ENCODE data around the gene GCSAM.

DNA sequence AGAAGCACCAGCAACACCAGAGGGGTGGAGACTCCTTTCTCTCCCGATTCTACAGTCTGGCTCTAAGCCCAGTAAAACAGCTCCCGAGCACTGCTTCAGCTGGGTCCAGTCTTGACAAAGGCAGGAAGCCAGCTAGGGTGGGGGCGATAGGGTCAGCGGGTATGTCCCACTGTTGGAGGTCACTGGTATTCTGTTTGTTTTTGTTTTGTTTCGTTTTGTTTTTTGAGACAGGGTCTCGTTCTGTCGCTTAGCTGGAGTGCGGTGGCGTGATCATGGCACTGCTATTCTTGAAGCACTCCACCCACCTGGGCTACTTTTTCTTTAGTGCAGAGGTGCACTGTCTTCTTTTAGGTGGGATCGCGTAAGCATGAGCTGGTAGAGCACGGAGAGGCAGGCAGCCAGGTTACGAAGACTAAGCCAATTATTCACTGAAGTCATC is 16.3 kb downstream of the GCSAM start:
- TF ChIP-seq, protein P1, sequence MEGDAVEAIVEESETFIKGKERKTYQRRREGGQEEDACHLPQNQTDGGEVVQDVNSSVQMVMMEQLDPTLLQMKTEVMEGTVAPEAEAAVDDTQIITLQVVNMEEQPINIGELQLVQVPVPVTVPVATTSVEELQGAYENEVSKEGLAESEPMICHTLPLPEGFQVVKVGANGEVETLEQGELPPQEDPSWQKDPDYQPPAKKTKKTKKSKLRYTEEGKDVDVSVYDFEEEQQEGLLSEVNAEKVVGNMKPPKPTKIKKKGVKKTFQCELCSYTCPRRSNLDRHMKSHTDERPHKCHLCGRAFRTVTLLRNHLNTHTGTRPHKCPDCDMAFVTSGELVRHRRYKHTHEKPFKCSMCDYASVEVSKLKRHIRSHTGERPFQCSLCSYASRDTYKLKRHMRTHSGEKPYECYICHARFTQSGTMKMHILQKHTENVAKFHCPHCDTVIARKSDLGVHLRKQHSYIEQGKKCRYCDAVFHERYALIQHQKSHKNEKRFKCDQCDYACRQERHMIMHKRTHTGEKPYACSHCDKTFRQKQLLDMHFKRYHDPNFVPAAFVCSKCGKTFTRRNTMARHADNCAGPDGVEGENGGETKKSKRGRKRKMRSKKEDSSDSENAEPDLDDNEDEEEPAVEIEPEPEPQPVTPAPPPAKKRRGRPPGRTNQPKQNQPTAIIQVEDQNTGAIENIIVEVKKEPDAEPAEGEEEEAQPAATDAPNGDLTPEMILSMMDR (IDR thresholded peaks at IDR 0.05): no peak
- TF ChIP-seq POLR2AphosphoS5 (IDR thresholded peaks at IDR 0.05): no peak
- no peak for TF ChIP-seq POLR2A (IDR thresholded peaks at IDR 0.05)
